Stimulated activated CD8-positive, alpha-beta memory T cell treated with anti-CD3 and anti-CD28 coated beads, Interleukin-12 subunit alpha, Interleukin-12 subunit beta, amount 100 ng/mL, for 1 hour (primary cell): Measurements from ENCODE around the gene P3R3URF.
A peak's percentile ranks its signal among the peaks of the same experiment; 100 is the strongest.
"Not testable (repeated sequence)": the region's sequence is repeated elsewhere in the genome, so short reads cannot be mapped to it uniquely, and the experiment has no call there.

Source experiments
- DNase-seq: peaks from one replicate; pipeline ENCODE4 v3.0.0-alpha.2; 2020; ENCODE audit warnings: low read depth

The P3R3URF gene

DNA sequence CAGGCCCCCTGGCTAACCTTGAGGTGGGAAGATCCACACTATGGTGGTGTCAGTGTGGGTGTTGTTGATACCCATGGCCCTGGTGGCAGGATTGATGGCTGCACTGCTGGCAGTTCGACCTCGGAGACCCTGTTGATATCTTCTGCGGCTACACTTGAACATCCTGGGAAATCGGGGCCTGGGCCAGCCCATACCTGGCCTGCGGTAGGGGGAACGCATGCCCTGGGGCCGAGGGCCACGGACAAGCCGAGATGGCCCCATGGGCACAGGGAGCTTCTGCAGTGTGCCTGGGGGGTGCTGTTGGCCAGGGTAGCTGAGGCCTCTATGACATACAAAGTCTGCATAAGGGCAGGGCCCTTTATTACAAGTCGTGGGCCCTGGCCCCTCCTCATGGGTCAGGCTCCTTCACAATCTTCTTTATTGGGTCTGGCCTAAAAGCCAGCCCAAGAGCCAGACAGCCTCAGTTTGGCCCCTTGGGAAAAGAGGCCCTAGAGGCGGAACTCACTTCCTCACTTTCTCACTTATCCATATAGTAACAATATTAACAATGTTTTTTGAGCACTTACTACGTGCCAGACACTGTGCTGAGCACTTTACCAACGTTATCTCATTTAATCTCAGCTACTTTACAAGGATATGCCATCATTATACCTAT, at the start of gene P3R3URF:
Gene P3R3URF (minus strand): TSS at position 278 of the 655 bp plus-strand sequence. CDS start 17 bp downstream, at position 261.
- DNase-seq, result no peak

DNA sequence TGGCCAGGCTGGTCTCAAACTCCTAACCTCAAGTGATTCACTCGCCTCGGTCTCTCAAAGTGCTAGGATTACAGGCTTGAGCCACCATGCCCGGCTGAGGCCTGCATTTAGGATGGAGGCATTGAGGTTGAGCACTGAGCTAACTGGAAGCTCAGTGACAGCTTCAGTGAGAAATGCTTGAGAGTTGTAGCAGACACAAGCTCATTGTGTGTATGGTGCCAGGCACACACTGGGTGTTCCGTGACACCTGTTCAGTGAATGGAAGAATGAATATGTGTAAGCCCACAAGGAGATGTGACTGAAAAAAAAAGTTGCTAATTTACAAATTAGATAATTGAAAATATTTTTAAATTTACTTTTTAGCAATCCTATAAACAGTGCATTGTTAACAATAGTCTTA, 48.7 kb upstream of the P3R3URF start:
- no peak for DNase-seq

DNA sequence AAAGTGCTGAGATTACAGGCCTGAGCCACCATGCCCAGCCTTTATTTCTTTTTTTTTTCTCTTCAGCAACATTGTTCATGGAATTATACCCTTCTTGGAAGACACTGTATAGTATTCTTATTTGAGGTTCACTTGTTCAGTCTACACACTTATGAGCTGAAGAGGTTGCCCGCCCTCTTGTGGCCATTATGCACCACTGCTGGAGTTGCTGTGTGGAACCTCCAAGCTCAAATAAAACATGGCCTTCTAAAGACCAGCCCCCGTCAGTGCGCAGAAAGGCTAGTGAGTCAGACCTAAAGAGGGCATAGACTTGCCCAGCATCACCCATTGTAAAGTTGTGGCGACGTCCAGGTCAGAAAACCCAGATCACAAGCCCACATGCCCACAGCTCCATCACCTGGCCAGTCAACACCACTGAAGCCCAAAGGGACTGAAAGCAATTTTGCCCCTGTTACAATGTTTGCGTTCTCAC, 47.2 kb upstream of the P3R3URF start:
- peak; percentile 43 for DNase-seq

DNA sequence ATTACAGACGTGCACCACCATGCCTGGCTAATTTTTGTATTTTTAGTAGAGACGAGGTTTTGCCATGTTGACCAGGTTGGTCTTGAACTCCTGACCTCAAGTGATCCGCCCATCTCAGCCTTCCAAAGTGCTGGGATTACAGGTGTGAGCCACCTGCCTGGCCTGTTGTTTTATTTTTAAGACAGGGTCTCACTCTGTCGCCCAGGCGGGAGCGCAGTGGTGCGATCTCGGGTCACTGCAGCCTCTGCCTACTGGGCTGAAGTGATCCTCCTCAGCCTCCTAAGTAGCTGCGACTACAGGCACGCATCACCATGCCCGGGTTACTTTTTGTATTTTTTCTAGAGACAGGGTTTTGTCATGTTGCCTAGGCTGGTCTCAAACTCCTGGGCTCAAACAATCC, 46.8 kb upstream of the P3R3URF start:
- not testable (repeated sequence) for DNase-seq

DNA sequence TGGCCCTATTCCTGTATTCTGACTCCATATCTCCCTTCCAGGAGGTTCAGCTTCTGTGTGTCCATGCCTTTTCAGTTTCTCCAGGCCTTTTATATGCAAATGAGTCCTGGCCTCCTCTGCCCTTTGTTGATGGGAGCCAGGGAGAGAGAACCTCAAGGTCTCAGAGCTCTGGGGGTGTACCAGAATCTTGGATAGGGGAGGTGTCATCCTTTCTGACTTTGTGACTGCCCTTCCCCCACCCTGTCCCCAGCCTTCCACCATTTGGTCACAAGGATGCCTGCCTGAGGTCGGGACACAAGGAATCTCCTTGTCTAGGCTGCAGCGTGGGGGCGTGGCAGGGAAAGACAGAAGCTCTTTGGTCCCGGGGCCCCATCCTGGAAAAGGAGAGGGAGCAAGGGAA, 45.5 kb upstream of the P3R3URF start:
- DNase-seq, result no peak

DNA sequence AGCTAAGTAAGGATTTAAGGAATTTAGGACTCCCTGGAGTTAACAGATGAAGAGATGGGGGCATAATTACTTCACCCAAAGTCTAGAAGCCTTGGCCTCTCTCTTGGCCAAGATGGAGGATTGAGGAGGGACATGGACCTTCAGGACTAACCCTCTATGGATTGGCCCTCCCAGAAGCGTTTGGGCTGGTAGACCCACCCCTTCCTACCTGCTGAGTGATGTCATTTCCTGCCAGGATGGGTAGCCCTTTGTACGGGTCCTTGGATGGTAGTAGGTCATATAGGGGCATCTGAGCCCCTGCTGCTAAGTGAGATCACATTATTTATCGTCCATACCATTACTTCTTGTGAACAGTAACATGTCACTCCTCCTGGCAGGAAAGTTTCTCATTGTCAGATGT, 44.5 kb upstream of the P3R3URF start:
- no peak for DNase-seq

DNA sequence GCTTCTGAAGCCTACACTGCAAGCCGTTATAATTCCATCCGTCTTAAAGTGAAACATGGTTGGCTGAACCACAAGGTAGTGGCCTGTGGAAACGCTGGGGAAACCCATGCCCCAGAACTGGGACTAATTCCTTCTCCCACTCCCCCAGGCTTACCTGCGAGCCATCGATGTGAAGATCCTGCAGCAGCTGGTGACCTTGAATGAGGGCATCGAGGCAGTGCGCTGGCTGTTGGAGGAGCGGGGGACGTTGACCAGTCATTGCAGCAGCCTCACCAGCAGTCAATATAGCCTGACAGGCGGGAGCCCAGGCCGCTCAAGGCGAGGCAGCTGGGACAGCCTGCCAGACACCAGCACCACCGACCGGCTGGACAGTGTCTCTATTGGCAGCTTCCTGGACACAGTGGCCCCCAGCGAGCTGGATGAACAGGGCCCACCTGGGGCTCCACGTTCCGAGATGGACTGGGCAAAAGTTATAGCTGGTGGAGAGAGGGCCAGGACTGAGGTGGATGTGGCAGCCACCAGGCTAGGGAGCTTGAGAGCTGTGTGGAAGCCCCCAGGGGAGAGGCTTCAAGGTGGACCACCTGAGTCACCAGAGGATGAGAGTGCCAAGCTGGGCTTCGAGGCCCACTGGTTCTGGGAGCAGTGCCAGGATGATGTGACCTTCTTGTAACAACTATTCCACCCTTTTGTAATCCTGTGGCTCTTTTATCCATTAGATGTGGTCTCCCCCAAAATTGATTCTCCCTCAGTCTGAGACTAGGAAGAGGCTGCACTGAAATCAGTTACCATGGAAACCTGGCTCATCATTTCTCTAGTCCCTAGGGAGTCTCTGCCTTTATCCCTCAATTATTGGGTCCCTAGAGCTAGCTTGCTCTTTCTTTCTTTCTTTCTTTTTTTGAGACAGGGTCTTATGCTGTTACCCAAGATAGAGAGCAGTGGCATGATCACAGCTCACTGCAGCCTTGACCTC, 43.5 kb upstream of the P3R3URF start:
- DNase-seq, result no peak

DNA sequence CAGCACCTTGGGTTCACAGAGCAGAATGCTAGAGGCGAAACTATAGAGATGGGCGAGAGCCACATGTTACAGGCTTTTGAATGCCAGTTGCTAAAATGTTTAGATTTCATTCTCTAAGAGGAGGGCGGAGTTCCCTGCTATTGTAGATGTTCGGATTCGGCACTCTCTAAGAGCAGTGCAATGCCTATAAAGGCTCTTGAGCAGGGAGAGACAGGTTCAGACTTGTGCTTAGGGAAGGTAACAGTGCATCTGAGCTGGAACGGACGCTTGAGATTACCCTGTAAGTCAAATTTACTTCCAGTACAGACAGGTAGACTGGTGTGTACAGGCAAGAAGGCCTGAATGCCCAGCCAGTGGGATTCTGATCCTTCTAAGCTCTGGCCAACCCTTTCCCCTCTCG, 42.2 kb upstream of the P3R3URF start:
- no peak for DNase-seq

DNA sequence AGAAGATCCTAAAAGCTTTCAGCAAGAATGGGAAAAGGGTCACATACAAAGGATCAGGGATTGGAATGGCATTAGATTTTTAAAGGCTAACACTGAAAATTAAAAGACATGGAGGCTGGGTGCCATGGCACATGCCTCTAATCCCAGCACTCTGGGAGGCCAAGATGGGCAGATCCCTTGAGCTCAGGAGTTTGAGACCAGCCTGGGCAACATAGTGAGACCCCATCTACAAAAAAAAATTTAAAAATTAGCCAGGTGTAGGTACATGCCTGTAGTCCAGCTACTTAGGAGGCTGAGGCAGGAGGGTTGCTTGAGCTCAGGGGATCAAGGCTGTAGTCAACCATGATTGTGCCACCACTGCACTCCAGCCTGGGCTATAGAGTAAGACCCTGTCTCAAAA, 39.2 kb upstream of the P3R3URF start:
- no peak for DNase-seq

DNA sequence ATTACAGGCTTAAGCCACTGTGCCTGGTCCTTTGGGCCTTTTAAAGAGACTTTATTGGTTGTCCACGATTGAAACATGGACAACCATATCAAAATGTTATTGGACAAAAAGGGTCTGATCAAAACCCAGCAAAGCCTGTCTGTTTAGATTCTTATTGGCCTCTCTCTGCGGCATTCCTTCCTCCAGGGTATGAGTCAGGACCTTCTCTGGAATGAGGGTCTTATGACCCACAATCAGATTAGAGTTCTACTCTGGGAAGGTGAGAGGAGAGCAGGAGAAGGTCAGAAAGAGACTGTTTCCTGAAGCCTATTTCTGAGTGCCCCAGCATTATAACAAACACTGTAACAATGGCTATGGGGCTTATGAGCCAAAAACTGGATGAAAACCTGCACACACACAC, 34.8 kb upstream of the P3R3URF start:
- no peak for DNase-seq

DNA sequence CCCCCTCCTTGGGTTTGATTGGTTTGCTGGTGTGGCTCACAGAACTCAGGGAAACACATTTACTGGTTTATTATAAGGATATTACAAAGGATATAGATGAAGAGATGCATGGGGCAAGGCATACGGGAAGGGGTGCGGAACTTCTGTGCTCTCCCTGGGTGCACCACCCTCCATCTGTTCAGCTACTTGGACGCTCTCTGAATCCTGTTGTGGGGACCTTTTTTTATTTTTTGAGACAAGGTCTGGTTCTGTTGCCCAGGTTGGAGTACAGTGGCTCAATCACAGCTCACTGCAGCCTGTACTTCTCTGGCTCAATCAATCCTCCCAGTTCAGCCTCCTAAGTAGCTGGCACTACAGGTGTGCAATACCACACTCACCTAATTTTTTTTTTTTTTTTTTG, 34.3 kb upstream of the P3R3URF start:
- DNase-seq, result no peak

DNA sequence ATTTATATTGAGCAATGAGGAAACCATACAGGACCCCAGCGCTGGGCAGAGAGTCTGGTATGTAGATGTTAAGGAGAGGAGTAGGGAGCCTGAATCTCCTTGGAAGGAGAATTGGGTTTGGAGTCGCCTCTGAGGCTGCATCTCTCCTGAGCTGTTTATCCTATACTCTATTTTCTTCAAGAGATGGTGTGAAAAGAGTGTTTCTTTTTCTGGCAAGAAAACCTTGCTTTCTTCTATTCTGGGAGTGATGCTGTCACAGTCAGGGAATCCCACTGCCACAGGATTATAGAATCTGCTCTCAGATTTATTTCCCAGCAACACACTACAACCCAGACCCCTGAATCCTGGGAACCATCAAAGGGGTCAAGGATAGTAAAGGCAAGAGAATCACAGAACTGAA, 30.1 kb upstream of the P3R3URF start:
- DNase-seq, result no peak

DNA sequence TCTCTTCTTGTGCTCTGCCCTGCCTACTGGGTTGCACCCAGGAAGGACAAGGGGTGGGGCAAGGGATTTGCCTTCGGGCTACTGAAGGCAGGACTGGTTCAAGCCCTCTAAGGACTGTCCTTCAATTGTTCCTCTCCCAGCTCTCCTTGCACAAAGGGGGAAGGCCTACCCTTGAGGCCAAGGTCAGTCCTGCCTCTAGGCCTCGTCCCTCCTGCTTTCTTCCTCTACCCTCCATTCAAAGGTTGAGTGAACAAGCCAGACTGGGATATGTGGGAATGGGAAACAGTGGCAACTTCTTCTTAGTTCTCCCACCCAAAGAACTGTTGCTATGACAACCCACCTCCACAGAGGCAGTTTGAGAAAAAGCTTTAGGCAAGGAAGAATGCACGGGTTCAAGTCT, 29.5 kb upstream of the P3R3URF start:
- DNase-seq, result no peak

DNA sequence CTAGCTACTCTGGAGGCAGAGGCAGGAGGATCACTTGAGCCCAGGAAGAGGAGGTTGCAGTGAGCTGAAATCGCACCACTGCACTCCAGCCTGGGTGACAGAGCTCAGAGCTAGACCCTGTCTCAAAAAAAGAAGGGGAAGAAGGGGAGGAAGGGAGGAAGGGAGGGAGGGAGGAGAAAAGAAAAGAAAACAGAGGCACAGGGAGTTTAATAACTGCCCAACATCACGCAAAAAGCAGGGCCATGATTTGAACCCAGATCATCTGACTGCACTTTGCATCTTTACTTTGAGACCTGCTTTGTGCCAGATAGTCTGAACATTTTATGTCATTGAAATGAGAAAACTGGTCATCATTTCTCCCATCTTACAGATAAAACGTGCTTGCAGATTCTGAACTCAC, 28.9 kb upstream of the P3R3URF start:
- no peak for DNase-seq

DNA sequence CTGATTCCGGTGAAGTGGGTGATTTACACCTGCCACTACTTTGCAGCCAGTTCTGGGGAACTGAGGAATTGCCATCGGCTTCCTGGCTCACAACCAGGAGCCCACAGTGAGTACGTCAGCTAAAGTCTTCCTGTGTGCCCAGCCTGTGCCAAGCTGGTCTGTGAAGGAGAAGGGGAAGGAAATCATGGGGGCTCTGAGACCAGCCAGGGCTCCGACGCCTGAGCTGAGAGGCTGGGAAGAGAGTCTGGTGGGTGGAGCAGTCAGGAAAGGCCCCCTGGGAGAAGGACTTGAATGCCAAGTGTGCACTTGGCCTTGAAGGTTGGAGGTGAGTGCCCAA, 28.1 kb upstream of the P3R3URF start:
- no peak for DNase-seq

DNA sequence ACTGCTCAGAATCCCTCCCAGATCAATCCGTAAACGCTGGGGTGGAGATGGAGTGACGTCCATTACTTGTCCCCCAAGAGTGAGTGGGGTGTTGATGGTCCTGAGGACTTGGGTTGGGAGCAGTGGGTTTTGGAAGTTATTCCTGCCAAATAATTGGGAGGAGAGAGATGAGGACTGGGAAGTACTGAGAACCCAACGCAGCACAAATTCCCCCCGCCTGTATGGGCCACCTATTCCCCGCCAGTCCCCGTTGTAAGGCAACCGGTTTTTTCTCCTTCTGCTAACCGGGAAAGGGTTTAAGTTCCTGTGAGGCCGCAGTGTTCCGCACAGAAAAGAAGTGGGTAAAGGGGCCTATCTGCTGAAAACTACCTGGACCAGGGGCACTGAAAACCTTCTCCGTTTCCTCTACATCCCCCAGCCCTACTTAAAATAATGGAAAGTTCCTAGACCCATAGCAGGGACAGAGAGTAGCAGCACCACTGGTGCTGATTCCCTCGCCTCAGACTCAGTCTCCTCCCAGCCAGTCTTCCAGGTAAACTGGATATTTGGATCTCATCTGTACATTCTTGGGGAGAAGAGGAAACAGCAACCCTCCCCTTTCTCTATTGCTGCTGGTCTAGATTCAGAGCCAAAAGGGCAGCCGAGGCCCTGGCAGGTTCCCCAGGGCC, 27.6 kb upstream of the P3R3URF start:
- no peak for DNase-seq

DNA sequence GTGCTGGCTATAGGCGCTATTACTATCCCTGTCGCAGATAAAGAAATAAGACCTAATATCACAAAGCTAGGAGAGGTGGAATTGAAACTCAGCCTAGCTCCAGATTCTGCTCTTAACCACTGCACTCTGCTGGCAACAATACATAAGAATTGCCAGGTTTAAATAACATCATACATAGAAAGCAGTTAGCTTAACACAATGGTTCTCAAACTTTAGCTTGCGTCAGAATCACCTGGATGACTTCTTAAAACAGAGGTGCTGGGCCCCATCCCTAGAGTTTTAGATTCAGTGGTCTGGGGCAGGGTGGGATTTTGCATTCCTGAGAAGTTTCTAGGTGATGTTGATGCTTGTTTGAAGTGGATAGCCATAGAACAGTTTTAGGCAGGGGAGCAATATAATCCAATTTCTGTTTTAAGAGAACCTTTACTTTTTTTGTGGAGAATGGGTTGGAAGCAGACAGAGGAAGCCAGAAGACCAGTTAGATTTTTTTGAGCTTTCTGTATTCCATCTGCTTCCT, 23.0 kb upstream of the P3R3URF start:
- DNase-seq, result no peak

DNA sequence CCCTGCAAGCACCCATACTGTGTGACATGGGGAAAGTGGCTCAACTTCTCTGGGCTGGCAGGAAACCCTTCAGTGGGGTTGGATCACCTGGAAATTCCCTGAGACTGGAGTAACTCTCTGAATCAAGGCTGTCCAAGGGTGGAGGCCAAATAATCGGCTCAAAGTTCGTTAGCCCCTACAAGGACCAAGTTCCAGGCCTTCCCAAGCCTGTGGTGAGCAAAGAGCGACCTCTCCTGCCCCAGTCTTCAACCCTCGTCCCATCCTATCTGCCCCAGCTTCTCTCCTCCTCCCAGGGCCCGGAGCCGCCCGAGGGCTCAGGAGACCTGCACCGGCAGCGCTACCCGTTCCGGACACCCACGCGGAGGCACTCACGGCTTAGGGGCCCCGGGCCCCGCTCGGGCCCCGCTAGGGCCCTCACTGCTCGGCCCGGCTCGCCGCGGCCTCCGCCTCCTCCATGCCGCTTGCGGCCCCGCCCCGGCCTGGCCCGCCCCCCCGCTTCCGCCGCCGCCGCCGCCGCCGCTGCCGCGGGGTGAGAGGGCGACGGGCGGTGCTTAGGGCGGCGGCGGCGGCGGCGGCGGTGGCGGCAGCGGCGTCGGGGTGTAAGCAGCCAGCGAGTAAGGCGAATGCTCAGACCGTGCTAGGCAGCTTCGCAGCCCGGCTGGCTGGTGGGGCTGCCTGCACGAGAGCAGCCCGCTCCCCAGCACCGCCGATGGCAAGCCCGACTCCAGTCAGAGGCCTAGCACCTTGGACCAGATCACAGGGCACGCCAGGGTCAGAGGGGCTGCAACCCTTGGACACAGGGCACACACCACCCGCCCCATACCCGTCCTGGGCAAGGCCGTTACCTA, 21.9 kb upstream of the P3R3URF start, which contains the start of gene POMGNT1:
Gene POMGNT1 (minus strand): TSS at position 471 of the 848 bp plus-strand sequence. CDS start 613 bp downstream, outside the sequence.
- DNase-seq, result peak; percentile 42

DNA sequence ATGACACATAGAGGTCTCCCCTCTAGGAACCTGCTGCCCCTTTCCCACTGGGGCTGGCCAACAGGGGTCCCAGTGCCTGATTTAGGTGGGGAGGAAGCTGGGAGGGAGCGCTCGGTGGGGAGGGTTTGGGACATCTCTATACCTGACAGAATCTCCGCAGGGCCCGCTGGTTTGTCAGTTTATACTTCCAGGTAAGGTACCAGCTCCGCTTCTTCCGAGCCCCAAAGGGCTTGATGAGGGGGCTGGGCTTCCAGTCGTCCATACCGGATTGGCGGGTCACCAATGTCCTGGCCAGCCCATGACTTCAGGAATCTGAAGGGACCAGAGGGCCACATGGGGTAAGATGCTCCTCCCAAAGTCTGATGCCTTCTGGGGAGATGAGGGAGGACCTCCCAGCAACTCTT, 21.3 kb upstream of the P3R3URF start:
- no peak for DNase-seq

DNA sequence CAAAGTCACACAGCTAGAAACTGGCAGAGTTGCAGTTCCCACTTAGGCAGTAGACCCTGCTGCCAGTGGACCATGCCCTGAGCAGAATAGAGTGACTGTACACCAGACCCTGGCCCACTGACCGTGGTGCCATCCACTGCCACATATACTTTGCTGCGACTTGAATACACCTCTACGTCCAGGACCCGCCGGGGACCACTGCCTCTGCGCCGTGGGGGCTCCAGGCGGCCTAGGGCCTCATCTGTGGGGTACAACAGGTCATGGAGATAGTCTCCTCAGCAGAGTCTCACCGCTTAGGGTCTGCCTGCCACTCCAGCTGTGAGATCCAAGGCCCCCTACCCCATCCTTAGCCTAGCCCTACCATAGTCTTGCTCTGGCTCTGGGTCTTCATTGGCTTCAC, 20.3 kb upstream of the P3R3URF start:
- no peak for DNase-seq

DNA sequence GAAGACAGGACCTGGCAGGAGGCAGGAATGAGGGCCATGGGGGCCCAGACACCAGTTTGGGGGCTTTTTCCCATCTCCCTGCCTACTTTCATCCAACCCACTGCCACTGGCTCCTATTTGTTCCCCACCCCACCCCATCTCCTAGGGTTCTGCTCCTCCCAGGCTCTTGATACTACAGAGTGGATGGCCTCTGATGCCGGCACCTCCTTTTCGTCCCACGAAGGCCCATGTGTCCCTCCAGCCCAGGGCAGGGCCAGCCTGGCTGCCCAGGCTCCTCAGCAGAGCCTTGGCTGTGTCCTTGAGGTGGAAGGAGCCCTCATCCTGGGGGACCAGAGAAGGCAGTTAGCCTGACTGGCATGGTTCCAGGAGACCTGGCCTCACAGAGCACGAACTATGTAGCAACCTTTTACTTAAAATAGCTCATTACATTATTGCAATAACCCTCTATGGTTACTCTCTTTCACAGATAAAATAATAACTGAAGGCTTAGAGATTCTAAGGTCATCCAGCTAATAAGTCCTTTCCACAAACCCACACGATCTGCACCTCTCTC, 18.4 kb upstream of the P3R3URF start:
- DNase-seq, result no peak
